OCI-LY3 (cell line): Measurements from ENCODE around the gene DENND5A.

Experiments used
- H2AFZ ChIP-seq: fragments of 200-600, 300-600 bp; shearing (Covaris generic); 2 replicates; pipeline ENCODE4 v1.6.0; 2014; ENCODE audit warnings: antibody characterized with exemption, low read depth, low read length
- H3K27ac ChIP-seq: fragments of 200-600, 300-600 bp; sonication (generic); 2 replicates; pipeline ENCODE4 v1.5.1; 2014; ENCODE audit warnings: mild to moderate bottlenecking, low read length, moderate library complexity, mixed read lengths
- H3K27me3 ChIP-seq: fragments of 200-600, 300-600 bp; sonication (generic); 2 replicates; pipeline ENCODE4 v1.6.1; 2014; ENCODE audit warnings: low read depth, low read length, mixed read lengths
- H3K36me3 ChIP-seq: fragments of 200-600, 300-600 bp; sonication (generic); replicated peaks from 2 replicates; pipeline ENCODE3; 2014; ENCODE audit warnings: low read depth, low read length, mixed read lengths
- H3K4me1 ChIP-seq: fragments of 300-600, 200-600 bp; sonication (generic); 2 replicates; pipeline ENCODE4 v1.6.1; 2014; ENCODE audit warnings: low read length, mixed read lengths
- H3K4me2 ChIP-seq: fragments of 200-600, 300-600 bp; sonication (generic); 2 replicates; pipeline ENCODE4 v1.6.1; 2014; ENCODE audit warnings: low read length, mixed read lengths
- H3K4me3 ChIP-seq: fragments of 300-600, 200-600 bp; sonication (generic); 2 replicates; pipeline ENCODE4 v1.5.1; 2014; ENCODE audit warnings: antibody characterized with exemption, mild to moderate bottlenecking, low read length, moderate library complexity
- H3K79me2 ChIP-seq: fragments of 300-600, 200-600 bp; shearing (Covaris generic); 2 replicates; pipeline ENCODE4 v1.6.1; 2014; ENCODE audit warnings: mild to moderate bottlenecking, low read length, mixed read lengths
- H3K9ac ChIP-seq: fragments of 300-600, 200-600 bp; shearing (Covaris generic); 2 replicates; pipeline ENCODE4 v1.6.0; 2014; ENCODE audit warnings: mild to moderate bottlenecking, low read length, moderate library complexity
- H3K9me3 ChIP-seq: fragments of 200-600, 300-600 bp; shearing (Covaris generic); 2 replicates; pipeline ENCODE4 v1.6.1; 2014; ENCODE audit warnings: low read length, mixed read lengths; ENCODE audit not compliant: insufficient read depth
- H4K20me1 ChIP-seq: fragments of 200-600, 300-600 bp; sonication (generic); 2 replicates; pipeline ENCODE4 v1.6.1; 2016; ENCODE audit warnings: low read length, mixed read lengths; ENCODE audit not compliant: insufficient read depth
- CTCF ChIP-seq: fragments of 200-600, 300-600 bp; sonication (generic); IDR thresholded peaks from 2 replicates; pipeline ENCODE4 v1.5.1; 2014; ENCODE audit warnings: antibody characterized with exemption, low read length, low read depth
- EZH2phosphoT487 ChIP-seq: fragments of 200-600 bp; shearing (Covaris generic); IDR thresholded peaks from 2 replicates; pipeline ENCODE4 v1.6.1; 2018; ENCODE audit warnings: antibody characterized with exemption, mixed run types, low read depth

The DENND5A gene

GRCh38 chr11:9125185-9125886 lies 139.8 kb downstream of the DENND5A start:
- no peak overlapping the region for H3K4me3 ChIP-seq
- H3K9ac ChIP-seq = no peak overlapping the region
- H3K4me1 ChIP-seq = peaks cover 17% of the 10 kb centered on the region
- TF ChIP-seq EZH2phosphoT487 (no peak), CTCF (no peak)
- no peaks in the 10 kb centered on the region for H3K79me2 ChIP-seq
- H3K9me3 ChIP-seq = no peaks in the 10 kb centered on the region
- H2AFZ ChIP-seq = no peak overlapping the region
- no peaks in the 10 kb centered on the region for H3K36me3 ChIP-seq
- H3K27ac ChIP-seq = no peak overlapping the region
- no peaks in the 10 kb centered on the region for H3K27me3 ChIP-seq
- H3K4me2 ChIP-seq = no peak overlapping the region
- H4K20me1 ChIP-seq = no peaks in the 10 kb centered on the region

GRCh38 chr11:9123595-9124304 lies 141.4 kb downstream of the DENND5A start:
- Histone ChIP-seq H3K27ac (no peak overlapping the region), H2AFZ (no peak overlapping the region), H3K79me2 (no peaks in the 10 kb centered on the region), H3K36me3 (no peaks in the 10 kb centered on the region), H3K27me3 (no peaks in the 10 kb centered on the region), H3K4me2 (no peak overlapping the region), H3K9me3 (no peaks in the 10 kb centered on the region), H3K4me3 (no peak overlapping the region), H3K4me1 (peaks cover 10% of the 10 kb centered on the region), H4K20me1 (no peaks in the 10 kb centered on the region), H3K9ac (no peak overlapping the region)
- TF ChIP-seq CTCF (no peak), EZH2phosphoT487 (no peak)

- Histone ChIP-seq H3K4me2 (no peak overlapping the region), H3K9me3 (no peaks in the 10 kb centered on the region), H3K36me3 (no peaks in the 10 kb centered on the region), H3K27ac (no peak overlapping the region), H3K27me3 (no peaks in the 10 kb centered on the region), H3K4me1 (peaks cover 10% of the 10 kb centered on the region), H2AFZ (no peak overlapping the region), H4K20me1 (no peaks in the 10 kb centered on the region), H3K9ac (no peak overlapping the region), H3K4me3 (no peak overlapping the region), H3K79me2 (no peaks in the 10 kb centered on the region)
- TF ChIP-seq EZH2phosphoT487 (no peak), CTCF (no peak)
These were observed 143.7 kb downstream of the DENND5A start for GRCh38 chr11:9121469-9121796.

GRCh38 chr11:9120664-9121468 lies 144.3 kb downstream of the DENND5A start:
- Histone ChIP-seq H3K4me1 (peaks cover 10% of the 10 kb centered on the region), H3K36me3 (no peaks in the 10 kb centered on the region), H3K27ac (no peak overlapping the region), H3K27me3 (no peaks in the 10 kb centered on the region), H4K20me1 (no peaks in the 10 kb centered on the region), H3K9ac (no peak overlapping the region), H3K9me3 (no peaks in the 10 kb centered on the region), H3K4me2 (no peak overlapping the region), H3K79me2 (no peaks in the 10 kb centered on the region), H2AFZ (no peak overlapping the region), H3K4me3 (no peak overlapping the region)
- TF ChIP-seq CTCF = peak; percentile 19; the same call in 1 of the 2 replicates
- TF ChIP-seq EZH2phosphoT487 = no peak
